Measurements from ENCODE around the gene PPP1R9A.

GRCh38 chr7:95245828-95246500, 338.6 kb downstream of the PPP1R9A start:
- TF ChIP-seq CTCF (IDR thresholded peaks at IDR 0.05), result no peak
- no peak for TF ChIP-seq POLR2A (IDR thresholded peaks at IDR 0.05)
- no peak for TF ChIP-seq POLR2AphosphoS5 (IDR thresholded peaks at IDR 0.05)
